ENCODE measurements around the gene CACNA1A.

CACNA1A gene

DNA sequence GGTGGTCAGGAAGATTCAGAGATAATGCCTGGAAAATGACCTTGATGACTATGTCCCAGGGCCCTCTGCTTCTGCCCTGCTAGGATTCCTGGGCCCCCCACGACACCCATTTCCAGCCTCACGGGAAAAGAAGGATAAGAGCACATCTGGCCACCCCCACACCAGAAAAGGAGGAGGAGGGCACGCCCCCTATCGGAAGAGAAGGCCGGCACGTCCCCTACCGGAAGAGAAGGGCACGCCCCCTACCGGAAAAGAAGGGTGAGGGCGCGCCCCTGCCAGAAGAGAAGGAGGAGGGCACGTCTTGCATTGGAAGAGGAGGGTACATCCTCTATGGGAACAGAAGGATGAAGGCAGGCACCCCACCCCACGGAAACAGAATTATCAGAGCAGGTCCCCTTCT lies 271.8 kb downstream of the CACNA1A start:
- no peak for DNase-seq (ENCODE audit: low read depth, low spot score)

DNA sequence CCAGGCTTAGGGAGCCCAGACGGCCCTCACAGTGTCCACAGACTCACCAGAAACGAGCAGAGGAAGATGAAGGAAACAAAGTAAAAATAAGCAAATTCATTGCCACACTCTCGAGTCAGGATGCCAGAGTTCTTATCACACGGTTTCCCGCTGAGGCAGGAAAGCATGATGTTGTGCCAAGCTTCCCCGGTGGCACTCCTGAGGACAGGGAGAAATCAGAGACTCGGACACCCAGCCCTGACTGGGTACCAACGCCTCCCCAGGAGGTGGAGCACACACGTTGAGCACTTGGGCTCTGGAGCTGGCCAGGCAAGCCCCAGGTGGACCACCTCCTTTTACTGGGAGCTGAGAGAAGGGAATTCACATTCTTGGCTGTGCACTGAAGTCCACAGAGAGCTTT lies 274.6 kb downstream of the CACNA1A start:
- DNase-seq (ENCODE audit: low read depth, low spot score): no peak

DNA sequence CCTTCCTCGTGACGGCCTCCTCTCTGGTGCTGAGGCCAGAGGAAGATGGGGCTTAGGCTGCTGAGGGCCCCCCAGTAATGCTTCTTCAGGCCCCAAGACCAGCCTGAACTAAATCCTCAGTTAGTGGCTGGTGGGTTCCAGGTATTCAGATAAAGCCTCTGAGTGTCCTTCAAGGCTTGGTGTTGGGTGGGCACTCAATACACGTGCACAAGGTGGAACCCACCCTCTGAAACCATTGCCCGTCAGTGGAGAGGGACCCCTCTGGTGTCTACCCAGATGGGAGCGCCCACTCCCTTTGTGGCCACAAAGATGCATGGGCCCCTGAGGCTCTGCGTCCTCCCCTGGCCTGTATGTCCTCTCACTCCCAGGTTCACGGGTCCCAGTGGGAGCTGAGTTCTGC lies 277.0 kb downstream of the CACNA1A start:
- DNase-seq (ENCODE audit: low read depth, low spot score): no peak

DNA sequence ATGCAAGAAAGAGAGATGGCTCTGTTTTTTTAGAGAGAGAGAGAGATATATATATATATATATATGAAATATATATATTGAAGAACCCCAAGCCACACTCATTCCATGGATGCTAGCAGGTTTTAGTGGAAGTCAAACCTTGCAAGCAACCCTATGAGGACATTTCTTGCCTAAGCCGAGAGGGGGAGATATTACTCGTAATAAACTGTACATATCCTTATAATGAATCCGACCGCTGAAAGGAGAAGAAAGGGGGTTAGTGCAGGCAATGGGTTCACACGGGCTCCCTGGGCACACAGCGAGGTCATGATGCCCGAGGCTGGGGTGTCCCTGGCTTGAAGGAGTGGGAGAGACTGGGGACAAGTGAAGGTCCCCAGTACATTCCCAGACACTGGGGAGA lies 277.7 kb downstream of the CACNA1A start:
- DNase-seq (ENCODE audit: low read depth, low spot score): no peak

DNA sequence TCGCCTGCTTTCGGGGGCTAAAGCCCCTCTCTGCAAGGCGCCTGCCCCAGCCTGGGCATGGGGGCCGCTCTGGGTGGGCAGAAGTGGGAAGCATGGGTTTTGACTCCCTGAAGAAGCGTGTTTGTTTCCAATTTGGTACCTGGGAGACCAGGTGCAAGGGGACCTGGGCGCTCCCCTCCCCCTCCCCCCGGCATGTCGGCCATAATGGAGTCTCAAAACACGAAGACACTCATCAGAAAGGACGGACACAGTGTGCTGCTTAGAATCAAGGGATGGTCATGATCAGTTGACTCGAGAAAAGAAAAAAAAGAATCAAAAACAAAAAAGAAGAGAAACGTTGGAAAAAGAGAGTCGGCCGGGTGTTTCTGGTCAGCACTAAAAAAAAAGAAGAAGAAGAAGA lies 279.3 kb downstream of the CACNA1A start:
- DNase-seq (ENCODE audit: low read depth, low spot score): no peak

DNA sequence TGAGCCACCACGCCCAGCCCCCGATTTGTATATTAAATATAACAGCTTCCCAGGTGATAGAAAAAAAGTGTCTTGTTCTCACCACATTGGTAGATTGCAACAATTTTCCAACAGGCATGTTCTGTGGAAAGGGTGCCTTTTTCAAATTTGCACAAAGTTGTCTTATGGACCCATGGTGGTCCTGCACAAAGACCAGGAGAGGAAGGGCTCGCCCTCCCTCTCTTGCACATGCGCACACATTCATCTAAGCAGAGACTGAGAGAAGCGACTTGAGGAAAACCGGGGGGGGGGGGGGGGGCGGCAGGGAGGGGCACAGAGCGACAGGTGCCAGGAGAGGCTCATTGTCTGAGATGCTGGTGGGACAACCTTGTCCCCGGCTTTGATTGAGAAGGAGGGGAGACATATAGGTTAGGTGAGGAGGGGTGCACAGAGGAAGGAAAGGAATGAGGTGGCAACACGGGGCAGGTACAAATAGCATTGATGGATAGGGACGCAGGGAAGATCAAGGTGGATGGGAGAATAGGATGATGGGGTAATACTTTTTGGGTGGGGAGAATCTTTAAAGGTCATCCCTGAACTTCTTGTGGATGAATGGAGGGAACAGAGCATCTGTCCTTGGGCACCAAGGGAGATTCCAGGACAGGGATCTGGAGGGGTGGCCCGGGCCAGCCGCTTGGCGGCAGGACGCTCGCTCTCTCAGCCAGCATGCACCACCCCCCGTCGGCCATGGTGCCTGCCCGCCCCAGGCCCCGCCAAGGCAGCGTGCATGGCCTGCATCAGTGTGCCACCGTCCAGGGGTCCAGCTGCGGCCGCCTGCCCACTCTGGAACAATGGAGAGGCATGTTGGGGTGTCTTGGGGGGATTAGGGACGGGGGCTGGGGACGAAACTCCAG lies 280.1 kb downstream of the CACNA1A start:
- no peak for DNase-seq (ENCODE audit: low read depth, low spot score)

DNA sequence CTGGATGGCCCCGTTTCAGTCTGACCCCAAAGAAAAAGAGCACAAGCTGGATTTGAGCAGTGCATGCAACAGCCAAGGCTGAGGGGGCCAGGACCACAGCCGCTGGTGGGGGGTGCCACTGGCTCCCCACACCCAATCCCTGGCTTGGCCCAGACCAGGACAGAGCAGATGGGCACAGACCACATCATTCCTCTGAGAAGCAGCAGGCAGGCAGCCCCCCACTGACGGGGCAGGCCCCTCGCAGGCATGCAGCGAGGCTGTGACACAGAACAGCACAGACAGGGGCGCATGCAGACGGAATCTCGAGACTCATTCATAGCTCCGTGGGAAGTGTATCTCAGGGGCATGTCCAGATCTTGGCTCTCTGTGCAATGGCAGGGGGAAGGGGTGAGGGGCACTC lies 281.2 kb downstream of the CACNA1A start:
- DNase-seq (ENCODE audit: low read depth, low spot score): no peak

DNA sequence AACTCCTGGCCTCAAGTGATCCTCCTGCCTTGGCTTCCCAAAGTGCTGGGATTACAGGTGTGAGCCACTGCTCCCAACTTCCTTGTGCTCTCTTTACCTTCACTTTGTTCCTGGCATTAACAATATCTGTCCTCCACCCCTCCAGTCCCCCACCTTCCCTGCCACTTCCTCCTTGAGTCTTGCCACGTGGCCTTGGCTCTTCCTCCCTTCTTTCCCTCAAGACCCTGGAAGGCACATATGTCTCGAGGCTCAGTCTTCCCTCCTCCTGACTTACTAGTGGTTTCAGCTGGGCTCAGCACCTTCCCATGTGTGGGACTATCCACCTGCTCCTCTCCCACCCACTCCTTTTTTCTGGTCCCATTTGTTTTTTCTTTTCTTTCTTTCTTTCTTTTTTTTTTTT lies 285.4 kb downstream of the CACNA1A start:
- DNase-seq (ENCODE audit: low read depth, low spot score): no peak

DNA sequence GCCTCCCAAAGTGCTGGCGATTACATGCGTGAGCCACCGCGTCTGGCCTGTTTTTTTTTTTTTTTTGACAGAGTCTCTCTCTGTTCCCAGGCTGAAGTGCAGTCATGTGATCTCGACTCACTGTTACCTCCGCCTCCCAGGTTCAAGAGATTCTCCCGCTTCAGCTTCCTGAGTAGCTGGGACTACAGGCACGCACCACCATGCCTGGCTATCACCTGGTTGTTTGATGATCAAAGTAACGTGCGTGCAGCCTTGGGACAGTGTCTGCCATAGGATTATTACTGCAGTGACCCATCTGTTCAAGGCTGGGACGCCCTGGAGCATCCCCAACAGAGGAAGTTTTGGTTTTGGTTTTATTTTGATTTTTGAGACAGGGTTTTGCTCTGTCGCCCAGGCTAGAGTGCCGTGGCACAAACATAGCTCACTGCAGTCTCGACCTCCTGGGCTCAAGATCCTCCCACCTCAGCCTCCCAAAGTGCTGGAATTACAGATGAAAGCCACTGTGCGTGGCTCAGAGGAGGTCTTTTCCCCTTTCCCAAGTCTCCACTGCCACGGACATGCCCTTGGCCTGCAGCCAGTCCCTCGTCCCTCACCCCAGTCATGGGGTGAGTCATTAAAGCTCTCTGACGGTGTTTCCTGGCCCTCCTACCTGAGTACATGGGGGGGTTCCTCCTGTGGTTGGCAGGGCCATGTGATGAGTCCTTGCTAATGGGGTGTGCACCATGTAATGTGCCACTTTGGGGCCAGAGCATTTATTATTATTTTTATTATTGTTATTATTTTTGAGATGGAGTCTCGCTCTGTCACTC lies 290.5 kb downstream of the CACNA1A start:
- no peak for DNase-seq (ENCODE audit: low read depth, low spot score)

DNA sequence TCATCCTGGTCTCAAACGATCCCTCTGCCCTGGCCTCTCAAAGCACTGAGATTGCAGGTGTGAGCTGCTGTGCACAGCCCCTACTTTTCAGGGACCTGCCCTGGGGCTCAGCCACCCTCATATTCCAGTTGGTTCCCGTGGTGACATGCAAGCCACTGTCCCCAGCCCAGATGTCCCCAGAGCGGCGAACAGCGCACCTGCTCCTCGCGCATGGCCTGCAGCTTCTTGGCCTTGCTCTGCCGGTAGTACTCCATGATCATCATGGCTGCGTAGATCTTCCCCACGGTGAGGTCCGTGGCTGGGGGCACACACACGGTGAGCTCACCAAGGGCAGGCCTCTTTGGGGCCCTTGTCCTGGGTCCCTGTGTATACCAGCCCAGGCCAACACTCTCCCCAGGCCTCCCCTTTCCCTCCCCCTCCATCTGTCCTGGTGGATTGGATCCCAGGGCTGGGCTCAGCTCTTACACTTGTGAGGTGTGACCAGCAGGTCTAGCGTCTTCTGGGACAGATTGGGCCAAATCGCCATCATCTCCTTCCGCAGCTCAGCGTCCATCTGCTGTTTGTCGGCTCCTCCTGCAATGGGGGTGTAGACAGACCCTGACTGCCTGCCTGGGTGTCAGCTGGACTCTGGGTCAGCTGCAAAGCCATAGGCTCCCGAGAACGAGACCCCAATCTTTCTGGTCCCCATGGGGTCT lies 292.1 kb downstream of the CACNA1A start:
- no peak for DNase-seq (ENCODE audit: low read depth, low spot score)

DNA sequence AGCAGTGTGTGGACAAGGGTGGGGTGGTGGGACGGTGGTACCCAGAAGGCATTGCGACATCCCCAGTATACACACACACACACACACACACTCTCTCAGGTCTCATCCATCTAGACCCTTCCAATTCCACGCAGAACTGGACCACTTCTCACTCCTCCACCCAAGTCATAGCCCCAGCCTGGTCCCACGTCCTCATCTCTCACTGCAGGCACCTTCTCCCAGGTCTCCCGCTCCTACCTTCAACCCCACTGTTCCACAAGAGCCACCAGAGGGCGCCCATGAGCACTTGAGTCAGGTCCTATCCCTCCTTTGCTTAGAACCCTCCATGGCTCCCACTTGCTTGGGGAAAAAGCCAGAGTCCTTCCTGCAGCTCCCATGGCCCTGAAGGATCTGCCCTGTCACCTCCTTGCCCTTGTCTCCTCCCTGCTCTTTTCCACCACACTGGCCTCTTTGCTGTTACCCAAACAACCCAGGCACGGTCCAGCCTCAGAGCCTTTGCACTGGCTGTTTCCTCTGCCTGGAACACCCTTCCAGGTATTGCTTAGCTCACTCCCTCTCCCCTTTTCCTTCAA lies 293.4 kb downstream of the CACNA1A start:
- peak; percentile 12 for DNase-seq (ENCODE audit: low read depth, low spot score)

DNA sequence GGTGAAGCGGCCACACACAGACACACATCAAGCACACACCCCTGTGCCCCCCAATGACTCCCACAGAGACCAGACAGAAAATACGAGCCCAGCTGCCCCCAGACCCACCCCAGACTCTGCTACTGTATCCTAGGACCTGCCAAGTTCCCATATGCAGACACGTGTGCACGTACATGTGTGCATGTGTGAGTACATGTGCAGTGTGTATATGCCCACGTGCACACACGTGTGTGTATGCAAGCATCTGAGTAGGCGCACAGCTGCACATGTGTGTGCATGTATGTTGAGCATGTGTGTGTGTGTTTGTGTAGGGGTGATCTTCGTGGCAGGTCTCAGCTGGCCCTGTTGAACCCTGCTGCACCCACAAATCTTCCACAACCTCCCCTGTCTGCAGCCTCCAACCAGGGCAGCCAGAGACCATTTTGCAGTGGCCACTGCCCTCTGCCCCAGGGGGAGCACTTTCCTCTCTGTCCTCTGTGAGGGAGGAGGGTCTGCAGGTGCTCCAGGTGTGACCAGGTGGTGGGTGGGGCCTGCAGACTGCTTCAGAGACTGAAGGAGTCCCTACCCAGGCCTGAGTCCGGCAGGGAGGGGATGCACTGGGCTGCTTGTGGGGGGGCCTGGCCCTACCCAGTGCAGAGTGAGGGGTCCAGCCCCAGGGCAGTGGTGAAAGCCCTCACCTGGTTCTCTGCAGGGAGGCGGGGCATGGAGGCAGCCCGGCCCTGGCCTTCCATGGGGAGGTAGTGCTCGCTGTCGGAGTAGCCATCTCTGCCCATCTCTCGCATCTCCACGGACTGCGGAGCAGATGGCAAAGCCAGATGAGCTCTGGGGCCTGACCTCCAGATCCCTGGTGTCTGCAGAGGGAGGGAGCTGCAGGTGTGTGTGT lies 294.6 kb downstream of the CACNA1A start:
- DNase-seq (ENCODE audit: low read depth, low spot score): no peak

DNA sequence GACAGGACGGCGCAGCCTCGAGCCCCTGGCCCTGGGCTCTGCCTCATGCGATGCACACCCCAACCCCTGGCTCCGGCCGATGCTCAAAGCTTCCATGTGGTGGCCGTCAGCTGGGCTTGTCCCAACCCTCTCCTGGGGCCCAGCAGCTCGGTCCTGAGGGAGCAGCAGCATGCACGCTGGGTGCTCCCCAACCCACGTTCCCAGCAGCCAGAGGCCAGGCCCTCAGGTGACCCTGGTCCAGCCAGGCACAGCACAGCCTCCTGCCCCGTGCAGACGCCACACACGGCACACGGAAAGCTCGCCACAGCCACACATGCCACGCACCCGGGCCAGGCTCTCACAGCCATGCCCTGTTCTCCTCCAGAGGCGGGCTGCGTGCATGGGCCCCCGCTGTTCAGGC lies 295.3 kb downstream of the CACNA1A start:
- DNase-seq (ENCODE audit: low read depth, low spot score): no peak

DNA sequence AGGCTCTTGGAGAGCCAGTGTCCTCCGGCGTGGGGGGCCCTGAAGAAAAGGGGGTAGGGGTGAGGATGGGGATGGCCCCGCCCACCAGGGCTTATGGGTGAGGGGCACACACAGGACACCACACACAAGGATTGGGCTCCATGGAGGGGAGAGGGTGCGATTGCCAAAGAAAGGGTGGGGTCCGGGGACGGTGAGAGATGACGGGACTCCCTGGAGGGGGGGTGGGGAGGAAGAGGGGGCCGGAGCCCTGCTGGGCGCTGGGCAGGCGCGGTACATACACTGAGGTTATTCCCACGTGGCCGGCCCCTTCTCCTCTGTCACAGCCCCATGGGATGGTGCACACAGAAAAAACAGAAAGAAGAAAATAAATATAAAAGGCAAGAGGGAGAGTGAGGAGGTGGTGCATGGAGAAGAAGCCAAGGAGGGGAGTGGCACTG lies 295.9 kb downstream of the CACNA1A start:
- DNase-seq (ENCODE audit: low read depth, low spot score): no peak

DNA sequence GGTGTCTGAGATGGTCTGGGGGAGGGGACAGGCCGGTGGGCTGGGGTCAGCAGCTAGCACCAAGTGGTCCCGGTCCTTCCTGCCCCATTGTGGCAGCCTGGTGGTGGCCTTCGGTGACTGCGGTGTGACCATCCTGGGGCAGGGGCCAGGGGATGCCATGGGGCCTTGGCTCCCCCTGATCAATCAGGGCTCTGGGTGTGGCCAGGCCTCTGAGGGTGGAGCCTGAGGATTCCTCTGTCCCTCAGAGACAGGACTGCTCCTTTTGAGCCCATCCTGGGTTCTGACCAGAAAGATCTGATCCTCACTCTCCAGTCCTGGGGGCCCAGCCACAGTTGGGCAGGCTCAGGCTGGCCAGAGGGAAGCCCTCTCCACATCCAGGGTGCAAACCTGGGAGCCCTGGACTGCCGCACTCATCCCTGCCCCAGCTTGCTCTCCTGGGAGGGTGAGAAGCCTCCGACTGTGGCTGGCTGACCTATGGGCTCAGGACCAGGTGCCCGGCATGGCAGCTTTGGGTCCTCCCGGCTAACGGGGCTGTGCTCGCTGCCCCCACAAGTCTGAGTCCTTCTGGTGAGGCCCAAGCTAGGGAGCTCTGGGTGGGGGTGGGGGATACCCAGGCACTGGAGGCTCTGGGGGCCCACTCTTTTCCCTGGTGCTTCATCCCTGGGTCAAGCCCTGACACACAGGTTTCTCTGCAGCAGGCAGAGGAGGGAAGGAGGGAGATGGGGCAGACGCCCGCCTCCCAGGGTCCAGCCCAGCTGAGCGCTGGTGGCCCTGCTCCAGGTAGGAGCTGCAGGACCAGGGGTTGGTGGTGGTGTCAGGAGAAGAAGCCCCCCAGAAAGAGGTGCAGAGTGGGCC lies 296.6 kb downstream of the CACNA1A start:
- no peak for DNase-seq (ENCODE audit: low read depth, low spot score)

DNA sequence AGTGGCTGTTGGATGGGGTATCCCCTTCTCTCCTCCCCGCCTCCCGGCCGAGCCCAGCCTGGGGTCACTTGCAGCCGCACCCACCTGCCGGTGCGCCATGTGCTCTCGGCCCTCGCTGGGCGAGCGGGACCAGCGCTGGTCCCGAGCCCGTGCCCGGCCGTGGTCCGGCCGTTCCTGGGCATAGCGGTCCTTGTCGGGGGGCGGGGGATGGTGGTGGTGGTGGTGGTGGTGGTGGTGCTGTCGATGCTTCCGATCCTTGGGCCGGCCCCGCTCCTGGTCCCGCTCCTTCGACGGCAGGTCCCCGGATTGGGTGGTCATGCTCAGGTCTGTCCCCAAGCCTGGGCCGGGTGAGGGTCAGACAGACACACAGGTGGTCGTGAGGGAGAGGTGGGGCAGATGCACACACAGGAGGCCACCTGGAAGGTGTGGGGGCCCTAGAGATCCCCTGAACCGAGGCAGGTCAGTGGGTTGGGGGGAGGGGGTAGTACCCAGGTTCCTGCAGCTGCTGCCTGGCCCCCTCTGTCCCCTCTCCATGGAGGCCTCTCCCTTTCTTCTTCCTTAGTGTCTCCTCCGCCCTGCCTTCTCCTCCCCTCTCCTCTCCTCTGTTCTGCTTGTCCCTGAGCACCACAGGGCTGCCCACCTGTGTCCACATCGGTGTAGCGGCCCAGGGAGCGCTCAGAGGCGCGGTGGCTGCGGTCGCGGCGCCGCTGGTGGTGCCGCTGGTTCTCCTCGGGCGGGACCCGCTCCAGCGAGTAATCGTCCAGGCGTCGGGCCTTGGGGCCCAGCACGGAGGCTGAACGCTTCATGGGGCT lies 297.4 kb downstream of the CACNA1A start:
- DNase-seq (ENCODE audit: low read depth, low spot score): no peak

DNA sequence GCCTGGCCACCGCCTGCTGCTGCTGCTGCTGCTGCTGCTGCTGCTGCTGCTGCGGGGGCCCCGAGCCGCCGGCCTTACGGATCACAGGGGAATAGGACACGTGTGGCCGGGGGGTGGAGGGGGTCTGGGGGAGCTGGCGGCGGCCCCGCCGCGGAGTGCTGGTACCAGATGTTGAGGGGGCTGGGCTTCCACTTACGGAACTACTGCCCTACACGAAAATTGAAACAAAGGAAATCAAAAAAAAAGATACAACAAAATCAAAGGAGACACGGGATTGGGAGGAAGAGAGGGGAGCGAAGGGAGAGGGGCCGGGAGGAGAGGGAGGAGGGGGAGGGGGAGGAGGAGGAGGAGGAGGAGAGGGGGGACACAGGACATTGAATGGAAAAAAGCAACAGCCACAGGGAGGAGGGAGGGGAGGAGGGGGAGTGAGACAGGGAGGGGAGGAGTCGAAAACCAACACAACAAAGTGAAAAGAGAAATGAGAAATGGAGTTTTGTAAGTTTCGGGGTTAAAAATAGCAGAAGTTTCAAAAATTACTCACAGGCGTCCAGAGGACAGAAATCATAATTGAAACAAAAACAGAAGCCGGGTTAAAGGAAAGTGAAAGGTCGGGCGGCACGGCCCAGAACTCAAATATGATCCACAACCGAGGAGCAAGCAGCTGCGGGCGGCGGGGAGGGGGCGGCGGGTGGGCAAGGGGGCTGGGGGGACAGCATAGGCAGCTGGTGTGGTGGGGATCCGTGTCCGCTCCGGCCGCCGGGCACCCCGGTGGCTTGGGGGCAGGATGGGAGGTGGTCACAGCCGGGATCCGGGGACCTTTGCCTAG lies 298.2 kb downstream of the CACNA1A start:
- peak; percentile 45 for DNase-seq (ENCODE audit: low read depth, low spot score)

DNA sequence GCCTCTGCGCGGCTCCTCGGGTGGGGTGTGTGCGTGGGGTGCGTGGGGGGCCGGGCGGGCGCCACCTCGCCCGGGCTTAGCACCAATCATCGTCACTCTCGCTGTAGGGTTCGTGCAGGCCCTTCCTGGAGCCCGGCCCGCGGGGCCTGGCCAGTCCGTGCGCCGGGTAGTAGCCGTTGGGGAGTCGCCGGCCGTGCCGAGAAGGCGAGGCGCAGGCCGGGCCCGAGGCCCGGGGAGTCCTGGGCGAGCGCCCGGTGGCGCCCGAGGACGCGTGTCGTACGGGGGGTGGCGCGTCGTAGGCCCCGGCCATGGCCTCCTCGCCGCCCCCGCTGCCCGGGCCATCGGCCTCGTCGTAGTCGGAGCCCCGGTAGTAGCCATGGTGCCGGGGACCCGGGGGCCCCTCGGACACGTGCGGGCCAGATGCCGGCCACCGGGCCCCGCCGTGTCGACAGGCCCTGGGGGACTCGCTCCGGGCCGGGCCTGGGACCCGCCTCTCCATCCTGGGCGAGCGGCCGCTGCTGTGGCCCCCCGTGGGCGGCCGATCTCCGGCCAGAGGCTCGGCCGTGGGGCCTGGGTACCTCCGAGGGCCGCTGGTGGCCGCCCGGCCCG lies 298.9 kb downstream of the CACNA1A start:
- no peak for DNase-seq (ENCODE audit: low read depth, low spot score)

Measured in smooth muscle cell of the brain vasculature (primary cell).